Dermis blood vessel endothelial cell (primary cell): Measurements from ENCODE around the gene COX15. TPM values are rescaled to one million over a fixed set of nuclear protein-coding genes. Genes with fewer than 3 reads are reported as not detected.

Experiments used
- total RNA-seq: library from RNA; depleted of rRNA; stranded (reverse); fragments of >200 nt; gene quantifications from 2 replicates; pipeline ENCODE4 v1.2.3, GENCODE V29; 2014

Gene COX15
- total RNA-seq, 1 donor from 2014 or later: 41.7 TPM

Other genes starting within 250 kb of the COX15 start
- not detected in 2 replicates for gene NKX2-3, start 199.2 kb downstream of the COX15 start, total RNA-seq
- 6.9 and 15.1 TPM in 2 replicates for gene SLC25A28, start 111.7 kb downstream of the COX15 start, total RNA-seq
- gene ENTPD7, start 72.6 kb downstream of the COX15 start, total RNA-seq: 23.0 and 25.2 TPM in 2 replicates
- 31.5 and 34.2 TPM in 2 replicates for gene CUTC, start 107 bp upstream of the COX15 start, total RNA-seq
- 0.79 and 1.5 TPM in 2 replicates for gene ABCC2, start 50.5 kb upstream of the COX15 start, total RNA-seq